Measurements from ENCODE around the gene PCDHA4.

PCDHA4 gene

DNA sequence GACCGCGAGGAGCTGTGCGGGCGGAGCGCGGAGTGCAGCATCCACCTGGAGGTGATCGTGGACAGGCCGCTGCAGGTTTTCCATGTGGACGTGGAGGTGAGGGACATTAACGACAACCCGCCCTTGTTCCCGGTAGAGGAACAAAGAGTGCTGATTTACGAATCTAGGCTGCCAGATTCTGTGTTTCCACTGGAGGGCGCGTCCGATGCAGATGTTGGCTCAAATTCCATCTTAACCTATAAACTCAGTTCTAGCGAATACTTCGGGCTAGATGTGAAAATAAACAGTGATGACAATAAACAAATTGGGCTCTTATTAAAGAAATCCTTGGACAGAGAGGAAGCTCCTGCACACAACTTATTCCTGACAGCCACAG lies 21.5 kb downstream of the PCDHA4 start:
- TF ChIP-seq TAF1 (IDR thresholded peaks at IDR 0.05; ENCODE audit: borderline replicate concordance, insufficient read depth, low read length) (no peak), FOXP2 (optimal IDR thresholded peaks at IDR 0.05; ENCODE audit: borderline replicate concordance, extremely low read depth, extremely low read length, insufficient read depth) (no peak), SIN3A (IDR thresholded peaks at IDR 0.05; ENCODE audit: borderline replicate concordance, insufficient read depth, low read length) (no peak), POLR2AphosphoS5 (IDR thresholded peaks at IDR 0.05; ENCODE audit: low read depth, low read length) (no peak)
- TF ChIP-seq, protein P1, sequence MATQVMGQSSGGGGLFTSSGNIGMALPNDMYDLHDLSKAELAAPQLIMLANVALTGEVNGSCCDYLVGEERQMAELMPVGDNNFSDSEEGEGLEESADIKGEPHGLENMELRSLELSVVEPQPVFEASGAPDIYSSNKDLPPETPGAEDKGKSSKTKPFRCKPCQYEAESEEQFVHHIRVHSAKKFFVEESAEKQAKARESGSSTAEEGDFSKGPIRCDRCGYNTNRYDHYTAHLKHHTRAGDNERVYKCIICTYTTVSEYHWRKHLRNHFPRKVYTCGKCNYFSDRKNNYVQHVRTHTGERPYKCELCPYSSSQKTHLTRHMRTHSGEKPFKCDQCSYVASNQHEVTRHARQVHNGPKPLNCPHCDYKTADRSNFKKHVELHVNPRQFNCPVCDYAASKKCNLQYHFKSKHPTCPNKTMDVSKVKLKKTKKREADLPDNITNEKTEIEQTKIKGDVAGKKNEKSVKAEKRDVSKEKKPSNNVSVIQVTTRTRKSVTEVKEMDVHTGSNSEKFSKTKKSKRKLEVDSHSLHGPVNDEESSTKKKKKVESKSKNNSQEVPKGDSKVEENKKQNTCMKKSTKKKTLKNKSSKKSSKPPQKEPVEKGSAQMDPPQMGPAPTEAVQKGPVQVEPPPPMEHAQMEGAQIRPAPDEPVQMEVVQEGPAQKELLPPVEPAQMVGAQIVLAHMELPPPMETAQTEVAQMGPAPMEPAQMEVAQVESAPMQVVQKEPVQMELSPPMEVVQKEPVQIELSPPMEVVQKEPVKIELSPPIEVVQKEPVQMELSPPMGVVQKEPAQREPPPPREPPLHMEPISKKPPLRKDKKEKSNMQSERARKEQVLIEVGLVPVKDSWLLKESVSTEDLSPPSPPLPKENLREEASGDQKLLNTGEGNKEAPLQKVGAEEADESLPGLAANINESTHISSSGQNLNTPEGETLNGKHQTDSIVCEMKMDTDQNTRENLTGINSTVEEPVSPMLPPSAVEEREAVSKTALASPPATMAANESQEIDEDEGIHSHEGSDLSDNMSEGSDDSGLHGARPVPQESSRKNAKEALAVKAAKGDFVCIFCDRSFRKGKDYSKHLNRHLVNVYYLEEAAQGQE (IDR thresholded peaks at IDR 0.05; ENCODE audit: insufficient read depth in 1 of 2, low read depth in 2 of 2, low read length in 2 of 2), result no peak

DNA sequence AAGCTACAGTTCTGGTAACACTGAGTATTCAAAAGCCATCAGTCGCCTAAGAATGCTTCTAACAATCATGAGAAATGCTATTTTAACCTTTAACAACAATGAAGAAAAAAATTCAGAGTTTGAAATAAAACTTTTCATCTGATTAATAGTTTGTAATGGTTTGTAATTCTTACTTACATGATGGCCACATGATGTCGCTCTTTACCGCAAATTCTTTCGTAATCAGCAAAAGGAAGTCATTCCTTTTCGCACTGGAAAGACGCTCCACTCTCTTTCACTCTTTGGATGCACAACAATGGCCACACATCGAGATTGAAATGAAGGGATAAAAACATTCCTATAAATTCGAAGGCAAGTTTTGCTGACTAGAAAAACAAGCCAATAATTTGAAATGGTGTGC lies 27.1 kb downstream of the PCDHA4 start, which contains the start of gene PCDHA7:
Gene PCDHA7, plus strand, starts transcription at position 277 of the 400 bp plus-strand sequence. Its CDS starts 115 bp downstream, at position 392.
- no peak for TF ChIP-seq FOXP2 (optimal IDR thresholded peaks at IDR 0.05; ENCODE audit: borderline replicate concordance, extremely low read depth, extremely low read length, insufficient read depth)

DNA sequence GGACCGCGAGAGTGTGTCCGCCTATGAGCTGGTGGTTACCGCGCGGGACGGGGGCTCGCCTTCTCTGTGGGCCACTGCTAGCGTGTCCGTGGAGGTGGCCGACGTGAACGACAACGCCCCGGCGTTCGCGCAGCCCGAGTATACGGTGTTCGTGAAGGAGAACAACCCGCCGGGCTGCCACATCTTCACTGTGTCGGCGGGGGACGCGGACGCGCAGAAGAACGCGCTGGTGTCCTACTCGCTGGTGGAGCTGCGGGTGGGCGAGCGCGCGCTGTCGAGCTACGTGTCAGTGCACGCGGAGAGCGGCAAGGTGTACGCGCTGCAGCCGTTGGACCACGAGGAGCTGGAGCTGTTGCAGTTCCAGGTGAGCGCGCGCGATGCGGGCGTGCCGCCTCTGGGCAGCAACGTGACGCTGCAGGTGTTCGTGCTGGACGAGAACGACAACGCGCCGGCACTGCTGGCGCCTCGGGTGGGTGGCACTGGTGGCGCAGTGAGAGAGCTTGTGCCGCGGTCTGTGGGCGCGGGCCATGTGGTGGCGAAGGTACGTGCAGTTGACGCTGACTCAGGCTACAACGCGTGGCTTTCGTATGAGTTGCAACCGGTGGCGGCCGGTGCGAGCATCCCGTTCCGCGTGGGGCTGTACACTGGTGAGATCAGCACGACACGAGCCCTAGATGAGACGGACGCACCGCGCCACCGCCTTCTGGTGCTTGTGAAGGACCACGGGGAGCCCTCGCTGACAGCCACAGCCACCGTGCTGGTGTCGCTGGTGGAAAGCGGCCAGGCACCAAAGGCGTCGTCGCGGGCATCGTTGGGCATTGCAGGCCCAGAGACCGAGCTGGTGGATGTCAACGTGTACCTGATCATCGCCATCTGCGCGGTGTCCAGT lies 29.0 kb downstream of the PCDHA4 start:
- TF ChIP-seq TAF1 (IDR thresholded peaks at IDR 0.05; ENCODE audit: borderline replicate concordance, insufficient read depth, low read length), result no peak
- no peak for TF ChIP-seq SIN3A (IDR thresholded peaks at IDR 0.05; ENCODE audit: borderline replicate concordance, insufficient read depth, low read length)
- no peak for TF ChIP-seq POLR2AphosphoS5 (IDR thresholded peaks at IDR 0.05; ENCODE audit: low read depth, low read length)
- no peak for TF ChIP-seq FOXP2 (optimal IDR thresholded peaks at IDR 0.05; ENCODE audit: borderline replicate concordance, extremely low read depth, extremely low read length, insufficient read depth)
- TF ChIP-seq, protein P1 (IDR thresholded peaks at IDR 0.05; ENCODE audit: insufficient read depth in 1 of 2, low read depth in 2 of 2, low read length in 2 of 2), result no peak

DNA sequence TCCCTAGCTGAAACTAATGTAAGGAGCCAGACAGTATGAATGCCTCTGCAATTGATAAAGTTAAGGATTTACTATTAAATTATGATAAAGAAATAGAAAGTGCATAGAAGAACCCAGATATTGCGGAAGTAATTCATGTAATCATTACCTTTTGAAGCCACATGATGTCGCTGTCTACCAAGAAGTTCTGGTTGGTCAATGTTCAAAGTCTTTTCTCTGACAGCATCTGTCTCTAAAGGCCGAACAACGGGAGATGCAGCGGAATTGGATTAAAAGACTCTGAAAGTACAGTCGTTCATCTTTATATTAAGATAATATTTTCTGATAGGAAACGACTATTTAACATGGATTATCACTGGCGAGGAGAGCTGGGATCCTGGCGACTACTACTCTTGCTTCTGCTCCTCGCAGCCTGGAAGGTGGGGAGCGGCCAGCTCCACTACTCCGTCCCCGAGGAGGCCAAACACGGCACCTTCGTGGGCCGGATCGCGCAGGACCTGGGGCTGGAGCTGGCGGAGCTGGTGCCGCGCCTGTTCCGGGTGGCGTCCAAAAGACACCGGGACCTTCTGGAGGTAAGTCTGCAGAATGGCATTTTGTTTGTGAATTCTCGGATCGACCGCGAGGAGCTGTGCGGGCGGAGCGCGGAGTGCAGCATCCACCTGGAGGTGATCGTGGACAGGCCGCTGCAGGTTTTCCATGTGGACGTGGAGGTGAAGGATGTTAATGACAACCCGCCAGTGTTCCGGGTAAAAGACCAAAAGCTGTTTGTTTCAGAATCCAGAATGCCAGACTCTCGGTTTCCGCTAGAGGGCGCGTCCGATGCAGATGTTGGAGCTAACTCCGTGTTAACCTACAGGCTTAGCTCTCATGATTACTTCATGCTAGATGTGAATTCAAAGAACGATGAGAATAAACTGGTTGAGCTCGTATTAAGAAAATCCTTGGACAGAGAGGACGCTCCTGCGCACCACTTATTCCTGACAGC lies 34.4 kb downstream of the PCDHA4 start, which contains the start of gene PCDHA8:
Gene PCDHA8, plus strand, starts transcription at position 210 of the 985 bp plus-strand sequence. Its CDS starts 135 bp downstream, at position 345.
- TF ChIP-seq FOXP2 (optimal IDR thresholded peaks at IDR 0.05; ENCODE audit: borderline replicate concordance, extremely low read depth, extremely low read length, insufficient read depth) (no peak), POLR2AphosphoS5 (IDR thresholded peaks at IDR 0.05; ENCODE audit: low read depth, low read length) (no peak), SIN3A (IDR thresholded peaks at IDR 0.05; ENCODE audit: borderline replicate concordance, insufficient read depth, low read length) (no peak), TAF1 (IDR thresholded peaks at IDR 0.05; ENCODE audit: borderline replicate concordance, insufficient read depth, low read length) (no peak)
- TF ChIP-seq, protein P1 (IDR thresholded peaks at IDR 0.05; ENCODE audit: insufficient read depth in 1 of 2, low read depth in 2 of 2, low read length in 2 of 2), result no peak

Data from PFSK-1 (cell line).